Trophoblast cell (in vitro differentiated cells and primary cell): ENCODE measurements around the gene EML2.

ENCODE experiments used
- DNase-seq, 2 donors: peaks; one replicate each; pipeline ENCODE4 v3.0.0-alpha.2; 2016
- H2AFZ ChIP-seq: 2 replicates; pipeline ENCODE4 v1.6.1; 2013; ENCODE audit warnings: low read length, moderate library complexity, mild to moderate bottlenecking; ENCODE audit not compliant: insufficient read depth, poor library complexity
- H2AK5ac ChIP-seq: 2 replicates; pipeline ENCODE4 v1.6.1; 2013; ENCODE audit warnings: mild to moderate bottlenecking, low read length
- H2BK120ac ChIP-seq: 2 replicates; pipeline ENCODE4 v1.6.1; 2013; ENCODE audit warnings: low read length, mild to moderate bottlenecking, moderate library complexity; ENCODE audit not compliant: insufficient read depth, poor library complexity
- H2BK12ac ChIP-seq: 2 replicates; pipeline ENCODE4 v1.6.1; 2013; ENCODE audit warnings: mild to moderate bottlenecking, low read length, moderate library complexity
- H2BK5ac ChIP-seq: 2 replicates; pipeline ENCODE4 v1.6.1; 2013; ENCODE audit warnings: low read length, low read depth, moderate library complexity, mild to moderate bottlenecking; ENCODE audit not compliant: poor library complexity
- H3K14ac ChIP-seq: 2 replicates; pipeline ENCODE4 v1.6.1; 2013; ENCODE audit warnings: mild to moderate bottlenecking, low read length
- H3K18ac ChIP-seq: 2 replicates; pipeline ENCODE4 v1.6.1; 2013; ENCODE audit warnings: mild to moderate bottlenecking, low read length
- H3K23ac ChIP-seq: 2 replicates; pipeline ENCODE4 v1.6.1; 2013; ENCODE audit warnings: low read length
- H3K27ac ChIP-seq: 2 replicates; pipeline ENCODE4 v1.5.1; 2013; ENCODE audit warnings: low read depth, mild to moderate bottlenecking, inconsistent platforms, low read length, moderate library complexity
- H3K27me3 ChIP-seq: 2 replicates; pipeline ENCODE4 v1.6.1; 2013; ENCODE audit warnings: inconsistent platforms, mild to moderate bottlenecking, low read length, moderate library complexity; ENCODE audit not compliant: insufficient read depth
- H3K36me3 ChIP-seq, 2 experiments: 1 replicate in 1 of 2; 2 replicates in 1 of 2; pipeline ENCODE4 v1.6.1; 2013; ENCODE audit warnings: low read length in 2 of 2, mild to moderate bottlenecking in 2 of 2, moderate library complexity in 1 of 2; ENCODE audit not compliant: insufficient read depth in 2 of 2, control insufficient read depth in 1 of 2
- H3K4ac ChIP-seq: 2 replicates; pipeline ENCODE4 v1.6.1; 2013; ENCODE audit warnings: low read depth, mild to moderate bottlenecking, low read length, moderate library complexity
- H3K4me1 ChIP-seq, 2 experiments: 1 replicate in 1 of 2; 2 replicates in 1 of 2; pipeline ENCODE4 v1.6.1; 2013; ENCODE audit warnings: low read length in 2 of 2, mild to moderate bottlenecking in 2 of 2, moderate library complexity in 1 of 2; ENCODE audit not compliant: insufficient read depth in 2 of 2, control insufficient read depth in 1 of 2
- H3K4me2 ChIP-seq: 2 replicates; pipeline ENCODE4 v1.6.1; 2013; ENCODE audit warnings: inconsistent platforms, mild to moderate bottlenecking, low read length, moderate library complexity
- H3K4me3 ChIP-seq: 2 replicates; pipeline ENCODE4 v1.5.1; 2013; ENCODE audit warnings: mild to moderate bottlenecking, low read depth, low read length, inconsistent platforms
- H3K79me1 ChIP-seq: one replicate; pipeline ENCODE4 v1.6.1; 2013; ENCODE audit warnings: low read length
- H3K79me2 ChIP-seq: 2 replicates; pipeline ENCODE4 v1.6.1; 2013; ENCODE audit warnings: low read length, mild to moderate bottlenecking; ENCODE audit not compliant: control insufficient read depth, insufficient read depth, poor library complexity
- H3K9ac ChIP-seq: 2 replicates; pipeline ENCODE4 v1.6.1; 2013; ENCODE audit warnings: mild to moderate bottlenecking, low read length
- H3K9me3 ChIP-seq: 2 replicates; pipeline ENCODE4 v1.6.1; 2013; ENCODE audit warnings: low read depth, mild to moderate bottlenecking, control low read depth, inconsistent platforms, low read length; ENCODE audit not compliant: insufficient read depth
- H4K12ac ChIP-seq: 2 replicates; pipeline ENCODE4 v1.6.1; 2013; ENCODE audit warnings: low read depth, mild to moderate bottlenecking, low read length, moderate library complexity
- H4K8ac ChIP-seq: 2 replicates; pipeline ENCODE4 v1.6.1; 2013; ENCODE audit warnings: low read depth, mild to moderate bottlenecking, low read length, moderate library complexity
- H4K91ac ChIP-seq: one replicate; pipeline ENCODE4 v1.6.1; 2013; ENCODE audit warnings: low read depth, mild to moderate bottlenecking, low read length, moderate library complexity
- WGBS: extraction: QIAGEN DNeasy Blood & Tissue Kit; methylation state at CpG from one replicate; pipeline ENCODE4 v1.1.7; 2013; ENCODE audit warnings: missing lambda C conversion rate; ENCODE audit not compliant: insufficient read length, insufficient coverage; ENCODE audit errors: extremely low coverage; 5-methylcytosine and 5-hydroxymethylcytosine counted together

Gene EML2

GRCh38 chr19:45578861-45579260, 60.3 kb downstream of the EML2 start:
- Histone ChIP-seq H2BK12ac (peak overlapping the region; percentile 36), H2AFZ (no peak overlapping the region), H3K79me1 (peaks cover 5% of the 10 kb centered on the region), H3K27ac (no peak overlapping the region), H3K9me3 (peaks cover 2% of the 10 kb centered on the region), H3K14ac (no peak overlapping the region), H2AK5ac (peak overlapping the region; percentile 80), H3K9ac (no peak overlapping the region), H3K4me1 (peaks cover 23% of the 10 kb centered on the region in 2 experiments), H3K27me3 (no peaks in the 10 kb centered on the region), H3K4ac (peak overlapping the region; percentile 6), H3K4me2 (no peak overlapping the region), H4K8ac (no peak overlapping the region), H3K4me3 (no peak overlapping the region), H3K23ac (no peak overlapping the region), H3K18ac (peak overlapping the region; percentile 46), H3K36me3 (no peaks in the 10 kb centered on the region), H3K79me2 (peaks cover 4% of the 10 kb centered on the region), H4K91ac (no peak overlapping the region), H2BK120ac (no peak overlapping the region), H4K12ac (no peak overlapping the region), H2BK5ac (peak overlapping the region; percentile 38)
- no CpG with 5 or more reads among the region's 5 CpGs for WGBS
- DNase-seq = peak; percentile 93 to 97

- no CpG with 5 or more reads among the region's 11 CpGs for WGBS
Observed at GRCh38 chr19:45577111-45577905, 61.9 kb downstream of the EML2 start.

GRCh38 chr19:45576682-45577081, 62.5 kb downstream of the EML2 start:
- Histone ChIP-seq H3K9ac (no peak overlapping the region), H2BK12ac (peak overlapping the region; percentile 39), H3K79me2 (peaks cover 2% of the 10 kb centered on the region), H2BK120ac (no peak overlapping the region), H4K91ac (peak overlapping the region; percentile 60), H3K4me3 (no peak overlapping the region), H2AFZ (no peak overlapping the region), H3K27me3 (no peaks in the 10 kb centered on the region), H3K14ac (peak overlapping the region; percentile 71), H3K27ac (peak overlapping the region; percentile 62), H4K8ac (no peak overlapping the region), H3K4ac (no peak overlapping the region), H3K9me3 (peaks cover 2% of the 10 kb centered on the region), H3K4me1 (peaks cover 19 to 20% of the 10 kb centered on the region in 2 experiments), H3K36me3 (no peaks in the 10 kb centered on the region), H3K4me2 (peak overlapping the region; percentile 32), H4K12ac (no peak overlapping the region), H2AK5ac (peak overlapping the region; percentile 65), H3K23ac (no peak overlapping the region), H2BK5ac (peak overlapping the region; percentile 3), H3K79me1 (peaks cover 2% of the 10 kb centered on the region), H3K18ac (peak overlapping the region; percentile 38)
- no peak for DNase-seq
- no CpG with 5 or more reads among the region's 3 CpGs for WGBS

More at GRCh38 chr19:45577111-45577905, 61.9 kb downstream of the EML2 start:
- Histone ChIP-seq H3K27me3 (no peaks in the 10 kb centered on the region), H3K79me1 (peaks cover 2% of the 10 kb centered on the region), H3K9me3 (peaks cover 2% of the 10 kb centered on the region), H2BK120ac (no peak overlapping the region), H3K4me1 (peaks cover 19 to 20% of the 10 kb centered on the region in 2 experiments), H2BK12ac (no peak overlapping the region), H2AFZ (no peak overlapping the region), H3K18ac (no peak overlapping the region), H3K4me3 (no peak overlapping the region), H3K27ac (peak overlapping the region; percentile 62), H3K23ac (no peak overlapping the region), H3K9ac (no peak overlapping the region), H3K4me2 (peak overlapping the region; percentile 37), H2AK5ac (no peak overlapping the region), H4K12ac (no peak overlapping the region), H4K8ac (no peak overlapping the region), H3K36me3 (no peaks in the 10 kb centered on the region), H3K14ac (no peak overlapping the region), H3K4ac (no peak overlapping the region), H3K79me2 (peaks cover 2% of the 10 kb centered on the region), H2BK5ac (no peak overlapping the region), H4K91ac (no peak overlapping the region)
- DNase-seq = peak; percentile 97 to 99

- Histone ChIP-seq H3K27me3 (no peaks in the 10 kb centered on the region), H3K4me1 (peaks cover 16% of the 10 kb centered on the region in 2 experiments), H3K79me2 (peaks cover 2% of the 10 kb centered on the region), H3K36me3 (no peaks in the 10 kb centered on the region), H2BK5ac (no peak overlapping the region), H3K4ac (no peak overlapping the region), H3K14ac (no peak overlapping the region), H2AFZ (no peak overlapping the region), H3K23ac (no peak overlapping the region), H2BK120ac (no peak overlapping the region), H3K4me3 (no peak overlapping the region), H4K91ac (no peak overlapping the region), H3K9me3 (peaks cover 2% of the 10 kb centered on the region), H3K27ac (no peak overlapping the region), H3K9ac (no peak overlapping the region), H3K18ac (no peak overlapping the region), H3K4me2 (no peak overlapping the region), H4K12ac (no peak overlapping the region), H2BK12ac (no peak overlapping the region), H4K8ac (no peak overlapping the region), H2AK5ac (no peak overlapping the region), H3K79me1 (peaks cover 2% of the 10 kb centered on the region)
- peak in 1 of 2 donors; percentile 8 for DNase-seq
- no CpG with 5 or more reads among the region's 5 CpGs for WGBS
Observed at GRCh38 chr19:45575216-45575615, 64.0 kb downstream of the EML2 start.
